Ureter (tissue), 1 donor: ENCODE measurements around the gene COX6B1. TPM values are rescaled to one million over a fixed set of nuclear protein-coding genes. Genes with fewer than 3 reads are reported as not detected.

ENCODE experiments used
- total RNA-seq: library from RNA; stranded (reverse); gene quantifications from one replicate; pipeline ENCODE4 v1.2.4, GENCODE V29; 2023
- donor health status: DM: yes; HTN: yes; CAD: no.

The COX6B1 gene
- total RNA-seq, 1 donor from 2014 or later = 473 TPM

Other genes with a start within 250 kb of the COX6B1 start
- gene FFAR2, start 200.1 kb upstream of the COX6B1 start, total RNA-seq = 0.36 TPM
- gene KRTDAP, start 157.9 kb upstream of the COX6B1 start, total RNA-seq = not detected
- gene DMKN, start 134.7 kb upstream of the COX6B1 start, total RNA-seq = 131 TPM
- gene SBSN, start 120.0 kb upstream of the COX6B1 start, total RNA-seq = not detected
- gene GAPDHS, start 114.9 kb upstream of the COX6B1 start, total RNA-seq = not detected
- gene TMEM147, start 102.7 kb upstream of the COX6B1 start, total RNA-seq = 113 TPM
- gene ATP4A, start 84.7 kb upstream of the COX6B1 start, total RNA-seq = not detected
- not detected for gene PMIS2, start 62.1 kb upstream of the COX6B1 start, total RNA-seq
- gene HAUS5, start 35.6 kb upstream of the COX6B1 start, total RNA-seq = 19.2 TPM
- gene RBM42, start 19.3 kb upstream of the COX6B1 start, total RNA-seq = 66.6 TPM
- gene ETV2, start 6.6 kb upstream of the COX6B1 start, total RNA-seq = 1.1 TPM
- 631 TPM for gene UPK1A, start 18.2 kb downstream of the COX6B1 start, total RNA-seq
- gene ZBTB32, start 56.2 kb downstream of the COX6B1 start, total RNA-seq = not detected
- gene KMT2B, start 69.7 kb downstream of the COX6B1 start, total RNA-seq = 43.7 TPM
- 14.7 TPM for gene IGFLR1, start 94.1 kb downstream of the COX6B1 start, total RNA-seq
- gene U2AF1L4, start 97.1 kb downstream of the COX6B1 start, total RNA-seq = 32.9 TPM
- 81.1 TPM for gene PSENEN, start 97.3 kb downstream of the COX6B1 start, total RNA-seq
- gene LIN37, start 100.3 kb downstream of the COX6B1 start, total RNA-seq = 7.2 TPM
- 80.9 TPM for gene HSPB6, start 108.7 kb downstream of the COX6B1 start, total RNA-seq
- gene PROSER3, start 109.9 kb downstream of the COX6B1 start, total RNA-seq = 51.1 TPM
- 17.8 TPM for gene ARHGAP33, start 127.2 kb downstream of the COX6B1 start, total RNA-seq
- not detected for gene PRODH2, start 164.5 kb downstream of the COX6B1 start, total RNA-seq
- gene NPHS1, start 204.2 kb downstream of the COX6B1 start, total RNA-seq = not detected
- not detected for gene KIRREL2, start 208.6 kb downstream of the COX6B1 start, total RNA-seq
- gene APLP1, start 220.3 kb downstream of the COX6B1 start, total RNA-seq = 6.2 TPM